Left forelimb (tissue), 1 donor: ENCODE data around the gene LDLRAD3.

Experiments used
- DNase-seq: peaks from one replicate; pipeline ENCODE4 v3.0.0-alpha.2; 2018; ENCODE audit warnings: low spot score

The LDLRAD3 gene

GRCh38 chr11:36213393-36213840 lies 269.6 kb downstream of the LDLRAD3 start:
- DNase-seq: no peak

GRCh38 chr11:36214480-36214879 lies 270.6 kb downstream of the LDLRAD3 start:
- DNase-seq: no peak

GRCh38 chr11:36214976-36215692 lies 271.3 kb downstream of the LDLRAD3 start:
- DNase-seq: no peak

- DNase-seq: no peak
These were observed 271.8 kb downstream of the LDLRAD3 start for GRCh38 chr11:36215693-36216060.

- no peak for DNase-seq
These were observed 272.3 kb downstream of the LDLRAD3 start for GRCh38 chr11:36216061-36216615.

- no peak for DNase-seq
These were observed 274.5 kb downstream of the LDLRAD3 start for GRCh38 chr11:36218283-36218921.

- DNase-seq: no peak
These were observed 276.1 kb downstream of the LDLRAD3 start for GRCh38 chr11:36219996-36220395.

GRCh38 chr11:36222831-36223635 lies 279.2 kb downstream of the LDLRAD3 start:
- no peak for DNase-seq

- no peak for DNase-seq
These were observed 280.5 kb downstream of the LDLRAD3 start for GRCh38 chr11:36224209-36224882.

- DNase-seq: no peak
These were observed 283.2 kb downstream of the LDLRAD3 start for GRCh38 chr11:36227044-36227443.

- no peak for DNase-seq
These were observed 284.8 kb downstream of the LDLRAD3 start for GRCh38 chr11:36228689-36229088.

- DNase-seq: no peak
These were observed 285.3 kb downstream of the LDLRAD3 start for GRCh38 chr11:36229091-36229705.

- no peak for DNase-seq
These were observed 287.2 kb downstream of the LDLRAD3 start for GRCh38 chr11:36230779-36231699.

- DNase-seq: no peak
These were observed 289.3 kb downstream of the LDLRAD3 start for GRCh38 chr11:36233204-36233603.

- no peak for DNase-seq
These were observed 291.0 kb downstream of the LDLRAD3 start for GRCh38 chr11:36234825-36235224.

GRCh38 chr11:36235750-36236149 lies 291.9 kb downstream of the LDLRAD3 start:
- no peak for DNase-seq

- DNase-seq: no peak
These were observed 293.5 kb downstream of the LDLRAD3 start for GRCh38 chr11:36237391-36237790.

GRCh38 chr11:36238036-36238631 lies 294.3 kb downstream of the LDLRAD3 start:
- DNase-seq: no peak

- DNase-seq: no peak
These were observed 295.0 kb downstream of the LDLRAD3 start for GRCh38 chr11:36238881-36239280.

GRCh38 chr11:36239636-36240035 lies 295.8 kb downstream of the LDLRAD3 start:
- DNase-seq: no peak
